GM12864 (cell line): Measurements from ENCODE around the gene ANTXR1.

Source experiments
- DNase-seq: peaks from one replicate; pipeline ENCODE4 v3.0.0-alpha.2; 2011; ENCODE audit warnings: low read depth
- H3K4me3 ChIP-seq: 2 replicates; pipeline ENCODE4 v1.5.1; 2011; ENCODE audit warnings: mild to moderate bottlenecking, low read depth, low read length, control low read depth
- CTCF ChIP-seq: IDR thresholded peaks from 2 replicates; pipeline ENCODE4 v1.5.1; 2011; ENCODE audit warnings: low read depth, mild to moderate bottlenecking, moderate library complexity, low read length, control low read depth, inconsistent platforms; ENCODE audit errors: missing control alignments

Gene ANTXR1

DNA sequence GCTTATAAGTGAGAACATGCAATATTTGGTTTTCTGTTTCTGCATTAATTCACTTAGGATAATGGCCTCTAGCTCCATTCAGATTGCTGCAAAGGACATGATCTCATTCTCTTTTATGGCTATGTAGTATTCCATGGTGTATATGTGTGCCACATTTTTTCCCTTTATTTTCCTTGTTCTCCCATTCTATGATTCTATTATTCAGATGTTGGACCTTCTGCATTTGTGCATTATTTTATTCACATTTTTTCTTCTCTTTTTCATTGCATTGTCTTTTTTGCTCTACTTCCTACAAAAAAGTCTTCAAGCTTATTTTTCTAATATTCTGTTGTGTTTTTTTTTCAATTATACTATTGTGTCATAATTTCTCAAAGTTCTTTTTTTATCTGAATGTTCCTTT is 11.1 kb upstream of the ANTXR1 start:
- H3K4me3 ChIP-seq, result no peak overlapping the region
- no peak for DNase-seq
- no peak for TF ChIP-seq CTCF

GRCh38 chr2:69003731-69004130 is 9.2 kb upstream of the ANTXR1 start:
- no peak for TF ChIP-seq CTCF
- DNase-seq, result no peak

GRCh38 chr2:69007169-69007568 is 5.8 kb upstream of the ANTXR1 start:
- H3K4me3 ChIP-seq, result no peak overlapping the region
- DNase-seq, result no peak
- TF ChIP-seq CTCF, result no peak

More at GRCh38 chr2:69003731-69004130, 9.2 kb upstream of the ANTXR1 start:
- H3K4me3 ChIP-seq, result no peak overlapping the region

GRCh38 chr2:69007603-69008002 is 5.4 kb upstream of the ANTXR1 start:
- H3K4me3 ChIP-seq, result no peak overlapping the region
- DNase-seq, result no peak
- no peak for TF ChIP-seq CTCF

- H3K4me3 ChIP-seq, result no peak overlapping the region
- DNase-seq, result no peak
- no peak for TF ChIP-seq CTCF
Measured at GRCh38 chr2:69010437-69011194, 2.4 kb upstream of the ANTXR1 start.

DNA sequence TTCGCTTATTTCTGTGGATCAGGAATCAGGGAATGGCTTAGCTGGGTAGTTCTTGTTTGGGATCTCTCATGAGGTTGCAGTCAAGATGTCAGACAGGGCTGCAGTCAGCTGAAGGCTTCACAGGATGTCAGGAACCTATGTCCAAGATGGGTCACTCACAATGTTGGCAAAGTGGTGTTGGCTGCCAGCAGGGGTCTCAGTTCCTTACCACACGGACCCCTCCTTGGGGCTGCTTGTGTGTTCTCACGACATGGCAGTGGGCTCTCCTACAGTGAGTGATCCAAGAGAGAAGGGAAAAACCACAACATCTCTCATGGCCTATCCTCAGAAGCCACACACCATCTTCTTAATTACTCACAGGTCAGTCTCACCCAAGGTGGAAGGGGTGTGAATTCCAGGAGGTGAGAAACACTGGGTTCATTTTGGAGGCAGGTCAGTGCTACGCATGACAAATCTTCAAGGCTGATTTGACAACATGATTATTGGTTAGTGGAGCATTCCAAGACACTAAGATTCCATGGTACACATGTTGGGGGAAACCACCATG is 1.3 kb upstream of the ANTXR1 start:
- DNase-seq, result no peak
- H3K4me3 ChIP-seq, result no peak overlapping the region
- TF ChIP-seq CTCF, result no peak
